A673 (cell line): ENCODE data around the gene GRAMD2B. TPM values are rescaled to one million over a fixed set of nuclear protein-coding genes. Genes with fewer than 3 reads are reported as not detected.

Experiments used
- Bru-seq: library from RNA; stranded (reverse); fragments of 400-500 nt; gene quantifications from one replicate; lab custom pipeline; 2021; lab: Mats Ljungman, UMichigan
- BruChase-seq, 2 experiments: library from RNA; stranded (reverse); fragments of 400-500 nt; gene quantifications; one replicate each; lab custom pipeline; 2021; lab: Mats Ljungman, UMichigan
- BruUV-seq: library from RNA; stranded (reverse); fragments of 400-500 nt; replicated peaks from 2 replicates; lab custom pipeline; 2021; lab: Mats Ljungman, UMichigan
- CTCF ChIA-PET: fragments of 300-600 bp; sonication (Branson Sonifier 250); formaldehyde crosslinking; loops from one replicate; lab custom pipeline; 2022; ENCODE audit warnings: antibody characterized with exemption; lab: Charles Lee
- POLR2A ChIA-PET: fragments of 300-600 bp; sonication (Branson Sonifier 250); formaldehyde crosslinking; loops from one replicate; lab custom pipeline; 2022; ENCODE audit warnings: antibody characterized with exemption; ENCODE audit not compliant: low non-redundant PET; lab: Charles Lee
- DNase-seq: peaks from one replicate; pipeline ENCODE4 v3.0.0-alpha.2; 2015; ENCODE audit warnings: low spot score
- H3K27ac ChIP-seq: fragments of 200-600 bp; sonication (generic); 2 replicates; pipeline ENCODE4 v1.5.1; 2016; ENCODE audit warnings: mixed run types, low read depth, mild to moderate bottlenecking, mixed read lengths, antibody characterized with exemption, low read length; ENCODE audit not compliant: poor library complexity, severe bottlenecking
- H3K27me3 ChIP-seq: fragments of 200-600 bp; sonication (generic); replicated peaks from 2 replicates; pipeline ENCODE4 v1.6.1; 2017; ENCODE audit warnings: mixed run types, low read depth, mild to moderate bottlenecking, mixed read lengths, antibody characterized with exemption, low read length; ENCODE audit not compliant: insufficient read depth, poor library complexity
- H3K36me3 ChIP-seq: fragments of 200-600 bp; sonication (generic); 2 replicates; pipeline ENCODE4 v1.6.1; 2016; ENCODE audit warnings: mixed run types, mild to moderate bottlenecking, mixed read lengths, antibody characterized with exemption, low read length; ENCODE audit not compliant: insufficient read depth, poor library complexity, severe bottlenecking
- H3K4me1 ChIP-seq: fragments of 200-600 bp; sonication (generic); 2 replicates; pipeline ENCODE4 v1.6.1; 2017; ENCODE audit warnings: mixed run types, mild to moderate bottlenecking, mixed read lengths, antibody characterized with exemption, low read length; ENCODE audit not compliant: insufficient read depth, poor library complexity, severe bottlenecking
- H3K4me3 ChIP-seq: fragments of 200-600 bp; sonication (generic); 2 replicates; pipeline ENCODE4 v1.5.1; 2016; ENCODE audit warnings: low read depth, mixed run types, mild to moderate bottlenecking, mixed read lengths, low read length; ENCODE audit not compliant: poor library complexity, severe bottlenecking
- H3K9me3 ChIP-seq: fragments of 200-600 bp; sonication (generic); 2 replicates; pipeline ENCODE4 v1.6.1; 2016; ENCODE audit warnings: mixed run types, low read depth, mild to moderate bottlenecking, mixed read lengths, antibody characterized with exemption, low read length; ENCODE audit not compliant: poor library complexity, severe bottlenecking
- EZH2 ChIP-seq: fragments of 200-600 bp; sonication (generic); IDR thresholded peaks from 2 replicates; pipeline ENCODE4 v1.6.1; 2017; ENCODE audit warnings: borderline replicate concordance, low read depth, mild to moderate bottlenecking, mixed read lengths, antibody characterized with exemption, low read length; ENCODE audit not compliant: poor library complexity, severe bottlenecking
- intact Hi-C: fragments of 100-400 bp; cut with micrococcal nuclease; formaldehyde crosslinking; loops from one replicate; pipeline ENCODE4 v1.10.0; 2022; ENCODE audit not compliant: unreplicated experiment
- long read RNA-seq: library from polyadenylated mRNA; stranded (forward); transcript quantifications from one replicate; pipeline ENCODE4 v2.0.0, GENCODE V29; 2022
- total RNA-seq: library from RNA; stranded (reverse); gene quantifications from 2 replicates; pipeline ENCODE4 v1.2.3, GENCODE V29; 2021
- TF ChIP-seq, protein P1 (sequence below): fragments of 300-800, 200-600 bp; sonication (generic); conservative IDR thresholded peaks from 2 replicates; pipeline ENCODE4 v1.5.1; 2017; ENCODE audit warnings: low read depth, mild to moderate bottlenecking, antibody characterized with exemption, low read length, moderate library complexity, mixed read lengths

Gene GRAMD2B, protein sequence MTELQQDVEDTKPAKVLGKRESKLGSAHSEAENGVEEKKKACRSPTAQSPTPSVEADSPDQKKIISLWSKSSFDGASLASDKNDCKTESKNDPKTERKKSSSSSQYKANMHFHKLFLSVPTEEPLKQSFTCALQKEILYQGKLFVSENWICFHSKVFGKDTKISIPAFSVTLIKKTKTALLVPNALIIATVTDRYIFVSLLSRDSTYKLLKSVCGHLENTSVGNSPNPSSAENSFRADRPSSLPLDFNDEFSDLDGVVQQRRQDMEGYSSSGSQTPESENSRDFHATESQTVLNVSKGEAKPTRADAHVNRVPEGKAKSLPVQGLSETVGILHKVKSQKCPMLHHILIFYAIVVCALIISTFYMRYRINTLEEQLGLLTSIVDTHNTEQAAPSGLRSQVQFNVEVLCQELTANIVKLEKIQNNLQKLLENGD
- total RNA-seq = 2.1 and 2.6 TPM in 2 replicates
- Bru-seq, nascent RNA = percentile 41 among the genes with signal in this experiment
- BruChase-seq, experiment 1, labeled RNA remaining after a 2-hour chase = percentile 32 among the genes with signal in this experiment
- BruChase-seq, experiment 2, labeled RNA remaining after a 6-hour chase = percentile 27 among the genes with signal in this experiment
- long read RNA-seq, partial matches to known transcripts = 1 of 4 reads
- long read RNA-seq, other reads (novel, unspliced or antisense) = 2 of 4 reads

DNA sequence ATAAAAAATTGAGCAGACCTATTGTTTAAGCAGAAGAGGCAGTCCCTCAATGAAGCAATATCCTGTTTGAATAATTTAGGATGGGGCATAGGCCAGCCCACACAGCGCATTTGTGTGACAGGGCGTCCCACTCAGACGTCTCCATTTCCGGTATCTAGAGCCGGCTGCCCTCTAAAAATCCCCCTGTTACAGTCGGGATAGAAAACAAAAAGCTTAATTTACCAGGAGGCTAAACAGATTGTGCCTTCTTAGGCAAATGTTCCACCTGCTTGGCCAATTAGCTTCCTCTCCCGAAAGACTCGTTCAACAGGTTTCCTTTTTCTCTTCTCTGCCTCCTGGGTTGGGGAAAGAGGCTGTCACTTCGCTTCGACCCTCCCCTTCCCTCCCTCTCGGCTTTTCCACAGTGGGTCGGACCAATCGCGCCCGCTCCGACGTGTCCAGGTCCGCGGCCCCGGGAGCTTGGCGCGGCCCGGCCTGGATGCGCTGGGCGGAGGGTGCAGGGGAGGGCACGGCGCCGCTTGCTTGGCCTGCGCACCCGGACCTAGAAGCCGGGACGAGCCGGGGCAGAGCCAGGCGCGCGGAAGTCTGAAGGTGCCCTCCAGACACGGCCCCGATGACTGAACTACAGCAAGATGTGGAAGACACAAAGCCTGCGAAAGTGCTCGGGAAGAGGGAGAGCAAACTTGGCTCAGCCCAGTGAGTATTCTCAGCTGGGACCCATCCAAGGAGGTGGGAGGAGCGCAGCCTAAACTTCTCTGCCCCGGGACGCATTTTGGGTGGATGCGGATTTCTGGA lies at the start of gene GRAMD2B:
Gene GRAMD2B, plus strand, starts transcription at position 416 of the 795 bp plus-strand sequence. Its CDS starts 198 bp downstream, at position 614.
- H3K9me3 ChIP-seq = no peaks in the 10 kb centered on the region
- ChIA-PET CTCF (no interaction called here), POLR2A (interaction anchor here (0.5 kb wide), 1 partner anchor 340 kb away, joined by 3 read pairs; no protein-coding TSS in a partner anchor)
- H3K27ac ChIP-seq = peak within 1 kb of the TSS; percentile 37
- H3K4me3 ChIP-seq = peak within 1 kb of the TSS; percentile 56
- H3K36me3 ChIP-seq = no peaks in the 10 kb centered on the region
- DNase-seq = peak; percentile 74
- no peaks in the 10 kb centered on the region for H3K27me3 ChIP-seq
- BruUV-seq = no TSS peak
- TF ChIP-seq EZH2 = no peak
- TF ChIP-seq, protein P1, sequence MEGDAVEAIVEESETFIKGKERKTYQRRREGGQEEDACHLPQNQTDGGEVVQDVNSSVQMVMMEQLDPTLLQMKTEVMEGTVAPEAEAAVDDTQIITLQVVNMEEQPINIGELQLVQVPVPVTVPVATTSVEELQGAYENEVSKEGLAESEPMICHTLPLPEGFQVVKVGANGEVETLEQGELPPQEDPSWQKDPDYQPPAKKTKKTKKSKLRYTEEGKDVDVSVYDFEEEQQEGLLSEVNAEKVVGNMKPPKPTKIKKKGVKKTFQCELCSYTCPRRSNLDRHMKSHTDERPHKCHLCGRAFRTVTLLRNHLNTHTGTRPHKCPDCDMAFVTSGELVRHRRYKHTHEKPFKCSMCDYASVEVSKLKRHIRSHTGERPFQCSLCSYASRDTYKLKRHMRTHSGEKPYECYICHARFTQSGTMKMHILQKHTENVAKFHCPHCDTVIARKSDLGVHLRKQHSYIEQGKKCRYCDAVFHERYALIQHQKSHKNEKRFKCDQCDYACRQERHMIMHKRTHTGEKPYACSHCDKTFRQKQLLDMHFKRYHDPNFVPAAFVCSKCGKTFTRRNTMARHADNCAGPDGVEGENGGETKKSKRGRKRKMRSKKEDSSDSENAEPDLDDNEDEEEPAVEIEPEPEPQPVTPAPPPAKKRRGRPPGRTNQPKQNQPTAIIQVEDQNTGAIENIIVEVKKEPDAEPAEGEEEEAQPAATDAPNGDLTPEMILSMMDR = no peak
- H3K4me1 ChIP-seq = no peaks in the 10 kb centered on the region
- intact Hi-C loops = no loop called here

GRCh38 chr5:126374109-126374416 lies 49.1 kb upstream of the GRAMD2B start:
- no peak overlapping the region for H3K27ac ChIP-seq
- H3K4me3 ChIP-seq = no peak overlapping the region
- no peaks in the 10 kb centered on the region for H3K36me3 ChIP-seq
- intact Hi-C loops = no loop called here
- no peaks in the 10 kb centered on the region for H3K9me3 ChIP-seq
- BruUV-seq = no TSS peak
- TF ChIP-seq, protein P1 = no peak
- no peak for TF ChIP-seq EZH2
- H3K27me3 ChIP-seq = no peaks in the 10 kb centered on the region
- POLR2A ChIA-PET = no interaction called here
- no peak for DNase-seq
- H3K4me1 ChIP-seq = no peaks in the 10 kb centered on the region
- CTCF ChIA-PET = no interaction called here

- H3K27ac ChIP-seq = no peak overlapping the region
- ChIA-PET POLR2A (no interaction called here), CTCF (no interaction called here)
- no peaks in the 10 kb centered on the region for H3K27me3 ChIP-seq
- no peak for TF ChIP-seq EZH2
- TF ChIP-seq, protein P1 = no peak
- no peaks in the 10 kb centered on the region for H3K36me3 ChIP-seq
- H3K9me3 ChIP-seq = no peaks in the 10 kb centered on the region
- no peak overlapping the region for H3K4me3 ChIP-seq
- no TSS peak for BruUV-seq
- DNase-seq = no peak
- no peaks in the 10 kb centered on the region for H3K4me1 ChIP-seq
- intact Hi-C loops = no loop called here
These were observed 46.8 kb upstream of the GRAMD2B start for GRCh38 chr5:126376443-126376842.
